CD4-positive, alpha-beta T cell treated with Interleukin-15 for 4 hours (primary cell): ENCODE measurements around the gene IL12RB2.
"Not testable (repeated sequence)": the region's sequence is repeated elsewhere in the genome, so short reads cannot be mapped to it uniquely, and the experiment has no call there.

Experiments used
- DNase-seq: peaks from one replicate; pipeline ENCODE4 v3.0.0-alpha.2; 2020; ENCODE audit warnings: low spot score

IL12RB2 gene

GRCh38 chr1:67431156-67431765 is 123.6 kb downstream of the IL12RB2 start:
- no peak for DNase-seq

DNA sequence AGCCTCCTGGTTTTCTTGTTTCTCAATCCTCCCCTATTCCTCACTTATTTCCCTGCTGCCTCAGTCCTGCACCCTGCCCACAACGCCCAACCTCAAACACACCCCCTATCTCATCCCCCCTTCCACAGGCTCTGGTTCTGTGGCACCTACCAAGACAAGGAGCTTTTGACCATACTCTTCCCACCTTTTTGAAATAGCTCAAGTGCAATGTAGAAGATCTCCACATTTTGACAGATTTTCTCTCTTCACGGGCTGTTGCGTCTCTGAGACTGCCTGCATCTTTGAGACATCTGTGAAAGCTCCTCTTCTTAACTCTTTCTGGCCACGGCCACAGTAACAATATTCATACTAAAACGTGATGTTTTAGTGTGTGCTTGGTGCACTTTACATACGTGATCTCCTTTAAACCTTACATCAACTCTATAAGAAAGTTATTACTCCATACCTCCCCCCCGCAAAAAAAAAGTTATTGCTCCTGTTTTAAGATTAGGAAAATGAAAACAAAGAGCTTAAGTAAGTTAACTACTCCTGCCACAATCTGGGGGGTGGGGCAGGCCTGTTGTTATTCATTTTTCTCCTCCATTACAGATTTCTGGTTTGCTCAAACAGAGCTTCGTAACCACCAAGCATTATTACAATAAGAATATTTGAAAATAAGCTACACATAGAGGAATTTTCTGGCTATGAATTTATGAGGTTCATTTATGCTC is 124.4 kb downstream of the IL12RB2 start:
- no peak for DNase-seq

- no peak for DNase-seq
Observed at GRCh38 chr1:67432745-67433144, 125.1 kb downstream of the IL12RB2 start.

DNA sequence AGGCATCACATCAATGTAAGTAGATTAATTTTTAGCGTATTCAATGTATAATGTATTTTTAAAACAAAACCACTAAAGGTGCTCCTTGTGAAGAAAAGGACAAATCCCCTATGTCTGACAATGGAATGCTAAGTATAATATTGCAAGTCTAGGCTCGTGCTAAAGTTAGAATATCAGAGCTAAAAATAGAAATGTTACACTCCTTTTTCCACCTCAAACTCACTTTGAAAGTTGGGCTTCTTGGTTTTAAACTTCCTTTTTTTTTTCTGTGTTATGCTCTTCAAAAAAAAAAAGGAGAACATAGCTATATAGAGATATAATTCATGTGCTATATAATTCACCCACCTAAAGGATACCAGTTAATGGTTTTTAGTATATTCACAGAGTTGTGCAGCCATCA is 126.2 kb downstream of the IL12RB2 start:
- DNase-seq: no peak

DNA sequence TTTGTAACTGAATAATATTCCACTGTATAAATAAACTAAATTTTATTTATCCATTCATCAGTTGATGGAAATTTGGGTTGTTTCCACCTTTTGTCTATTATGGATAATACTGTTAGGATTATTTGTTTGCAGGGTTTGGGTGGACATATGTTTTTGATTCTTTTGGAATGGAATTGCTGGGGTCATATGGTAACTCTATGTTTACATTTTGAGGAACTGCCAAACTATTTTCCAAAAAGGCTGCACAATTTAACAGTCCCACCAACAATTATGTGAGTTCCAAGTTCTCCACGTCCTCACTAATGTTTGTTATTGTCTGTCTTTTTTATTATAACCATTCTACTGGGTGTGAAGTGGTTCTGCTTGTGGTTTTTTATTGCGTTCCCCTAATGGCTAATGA is 126.8 kb downstream of the IL12RB2 start:
- DNase-seq: no peak

DNA sequence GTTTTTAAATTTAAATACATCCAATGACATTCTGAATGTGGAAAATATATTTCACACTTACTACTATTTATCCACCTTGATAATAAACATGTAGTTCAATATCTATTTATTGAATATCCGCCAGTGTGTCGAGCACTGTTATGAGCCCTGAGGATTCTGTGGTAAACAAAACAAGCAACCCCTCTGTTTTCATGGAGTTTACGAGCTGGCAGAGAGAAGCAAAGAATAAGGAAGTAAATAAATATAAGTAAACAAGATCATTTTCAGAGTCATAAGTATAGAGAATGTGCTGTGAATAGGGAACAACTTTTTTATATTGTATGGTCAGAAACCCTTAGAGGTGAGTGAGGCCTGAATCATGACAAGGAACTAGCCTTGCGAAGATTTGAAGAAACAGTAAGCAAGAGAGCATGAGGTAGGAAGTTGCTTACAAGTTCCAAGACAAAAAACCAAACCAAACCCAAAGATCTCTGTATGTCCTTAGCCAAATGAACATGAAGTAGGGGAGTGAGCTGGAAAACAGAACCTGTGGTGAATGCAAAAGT is 128.9 kb downstream of the IL12RB2 start:
- DNase-seq: no peak

GRCh38 chr1:67437961-67438360 is 130.3 kb downstream of the IL12RB2 start:
- DNase-seq: no peak

GRCh38 chr1:67439277-67440029 is 131.8 kb downstream of the IL12RB2 start:
- DNase-seq: no peak

DNA sequence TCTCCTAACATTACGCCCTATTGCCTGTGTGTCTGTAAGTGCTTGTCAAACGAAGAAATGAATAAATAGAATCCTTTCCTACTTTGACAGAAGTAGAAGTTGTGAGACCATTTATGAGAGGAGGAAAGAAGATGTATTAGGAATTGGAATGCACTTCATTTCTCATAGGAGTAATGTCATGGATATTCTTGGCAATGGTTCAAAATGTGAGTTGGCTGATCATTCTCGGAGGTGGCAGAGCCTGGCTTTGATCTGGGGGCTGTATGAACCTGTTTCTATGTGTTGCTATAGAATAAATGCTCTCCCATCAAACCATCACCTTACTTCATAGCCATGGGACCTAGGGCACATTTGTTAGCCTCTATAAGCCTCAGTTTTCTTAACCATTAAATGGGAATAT is 132.7 kb downstream of the IL12RB2 start:
- DNase-seq: no peak

DNA sequence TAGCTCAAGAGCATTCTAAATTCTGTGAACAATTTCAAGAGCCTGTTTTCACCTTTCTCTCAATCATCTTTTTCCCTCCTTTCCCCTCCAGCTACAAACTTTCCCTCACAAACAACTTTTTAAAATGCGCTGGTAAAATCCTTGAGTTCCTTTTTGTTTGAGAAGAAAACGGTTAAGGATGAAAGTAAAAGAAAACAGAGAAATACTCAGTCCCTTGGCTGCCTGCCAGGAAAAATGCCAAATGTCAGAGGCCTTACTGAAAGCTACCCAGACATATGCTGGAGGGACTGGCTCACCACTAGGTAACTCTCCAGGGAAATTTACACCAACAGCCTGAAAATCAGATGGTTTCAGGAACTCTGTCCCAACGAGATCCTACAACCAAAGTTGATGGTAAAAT is 133.5 kb downstream of the IL12RB2 start:
- no peak for DNase-seq

DNA sequence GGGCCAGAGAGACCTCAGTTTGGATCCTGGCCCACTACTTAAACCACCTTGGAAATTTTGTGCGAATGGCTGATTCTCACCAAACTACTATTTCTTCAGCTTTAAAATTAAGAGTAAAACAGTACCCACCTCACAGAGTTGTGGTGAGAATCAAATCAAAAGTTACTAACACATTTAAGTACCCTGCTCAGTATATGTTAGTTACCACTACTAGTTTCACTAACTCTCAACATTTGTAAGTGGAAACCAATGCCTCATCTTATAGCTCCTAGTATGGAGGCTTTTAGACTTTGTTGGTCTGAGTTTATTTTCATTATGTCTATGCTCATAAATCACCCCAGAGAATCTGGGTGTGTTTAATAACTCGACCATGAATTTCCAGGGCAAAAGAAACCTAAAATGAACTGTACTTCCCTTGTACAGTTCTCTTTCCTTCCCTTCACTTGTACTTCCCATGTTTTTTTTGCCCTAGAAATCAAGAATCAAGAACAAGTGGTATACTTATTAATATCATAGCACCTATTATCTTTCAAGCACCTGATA is 134.1 kb downstream of the IL12RB2 start:
- no peak for DNase-seq

- not testable (repeated sequence) for DNase-seq
Observed at GRCh38 chr1:67446014-67446413, 138.3 kb downstream of the IL12RB2 start.
